Measurements from ENCODE around the gene JOSD2. TPM values are rescaled to one million over a fixed set of nuclear protein-coding genes. Genes with fewer than 3 reads are reported as not detected.

JOSD2 gene
- total and polyA plus RNA-seq, 2 donors (not counting 3 experiments of a cell fraction or from before 2014, with no cell fraction given): 37.4 to 62.8 TPM

- Histone ChIP-seq H3K36me3 (ENCODE audit: control insufficient read depth in 2 of 2, extremely low read depth in 1 of 2, insufficient read depth in 2 of 2, low read length in 2 of 2) (no peaks in the 10 kb centered on the region), H3K9me1 (replicated peaks; ENCODE audit: control insufficient read depth, extremely low read depth, insufficient read depth, low read length) (no peaks in the 10 kb centered on the region), H3K4me3 (replicated peaks in 1 of 3; ENCODE audit: insufficient read depth in 1 of 3, low read depth in 1 of 3, low read length in 3 of 3) (no peak overlapping the region), H2AFZ (ENCODE audit: low read depth, low read length) (no peak overlapping the region), H3K4me2 (ENCODE audit: insufficient read depth, low read length) (no peak overlapping the region), H3K79me2 (ENCODE audit: control insufficient read depth, insufficient read depth, low read length) (no peaks in the 10 kb centered on the region), H3K9ac (replicated peaks; ENCODE audit: extremely low read depth, insufficient read depth, low read length) (no peak overlapping the region), H4K20me1 (replicated peaks; ENCODE audit: control insufficient read depth, extremely low read depth, insufficient read depth, low read length) (no peaks in the 10 kb centered on the region), H3K27ac (ENCODE audit: insufficient read depth, low read depth, low read length) (no peak overlapping the region), H3K9me3 (replicated peaks; ENCODE audit: control insufficient read depth, insufficient read depth, low read length) (no peaks in the 10 kb centered on the region), H3K27me3 (ENCODE audit: control insufficient read depth in 2 of 2, insufficient read depth in 2 of 2, low read length in 2 of 2) (peaks cover 3 to 5% of the 10 kb centered on the region in 2 experiments), H3K4me1 (ENCODE audit: control insufficient read depth, extremely low read depth, insufficient read depth, low read length) (no peaks in the 10 kb centered on the region)
- BruUV-seq (replicated peaks): no TSS peak
- FAIRE-seq (no peak), DNase-seq (ENCODE audit: low read depth, low spot score) (no peak)
- dilution Hi-C loops (cut with MboI; ENCODE audit: extremely low pct_ligation_motif_present, low sequenced_read_pairs) (no loop called here), intact Hi-C loops (cut with micrococcal nuclease) (no loop called here)
- TF ChIP-seq, protein P1, sequence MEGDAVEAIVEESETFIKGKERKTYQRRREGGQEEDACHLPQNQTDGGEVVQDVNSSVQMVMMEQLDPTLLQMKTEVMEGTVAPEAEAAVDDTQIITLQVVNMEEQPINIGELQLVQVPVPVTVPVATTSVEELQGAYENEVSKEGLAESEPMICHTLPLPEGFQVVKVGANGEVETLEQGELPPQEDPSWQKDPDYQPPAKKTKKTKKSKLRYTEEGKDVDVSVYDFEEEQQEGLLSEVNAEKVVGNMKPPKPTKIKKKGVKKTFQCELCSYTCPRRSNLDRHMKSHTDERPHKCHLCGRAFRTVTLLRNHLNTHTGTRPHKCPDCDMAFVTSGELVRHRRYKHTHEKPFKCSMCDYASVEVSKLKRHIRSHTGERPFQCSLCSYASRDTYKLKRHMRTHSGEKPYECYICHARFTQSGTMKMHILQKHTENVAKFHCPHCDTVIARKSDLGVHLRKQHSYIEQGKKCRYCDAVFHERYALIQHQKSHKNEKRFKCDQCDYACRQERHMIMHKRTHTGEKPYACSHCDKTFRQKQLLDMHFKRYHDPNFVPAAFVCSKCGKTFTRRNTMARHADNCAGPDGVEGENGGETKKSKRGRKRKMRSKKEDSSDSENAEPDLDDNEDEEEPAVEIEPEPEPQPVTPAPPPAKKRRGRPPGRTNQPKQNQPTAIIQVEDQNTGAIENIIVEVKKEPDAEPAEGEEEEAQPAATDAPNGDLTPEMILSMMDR (IDR thresholded peaks at IDR 0.05; ENCODE audit: extremely low read depth in 1 of 2, insufficient read depth in 1 of 2, low read depth in 1 of 2, low read length in 2 of 2): no peak
- TF ChIP-seq POLR2AphosphoS5 (IDR thresholded peaks at IDR 0.05; ENCODE audit: insufficient read depth, low read depth, low read length) (no peak), FOS (IDR thresholded peaks at IDR 0.05; ENCODE audit: borderline replicate concordance, insufficient read depth, low read length) (no peak), GATA2 (IDR thresholded peaks at IDR 0.05; ENCODE audit: insufficient read depth, insufficient read length, low read depth, low read length) (no peak), MYC (IDR thresholded peaks at IDR 0.05; ENCODE audit: low read depth, low read length) (no peak)
- TF ChIP-seq, protein P2, sequence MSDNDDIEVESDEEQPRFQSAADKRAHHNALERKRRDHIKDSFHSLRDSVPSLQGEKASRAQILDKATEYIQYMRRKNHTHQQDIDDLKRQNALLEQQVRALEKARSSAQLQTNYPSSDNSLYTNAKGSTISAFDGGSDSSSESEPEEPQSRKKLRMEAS (IDR thresholded peaks at IDR 0.05; ENCODE audit: insufficient read depth, insufficient read length): no peak
- CTCF ChIA-PET: interaction anchor here (1.6 to 1.7 kb wide), 2 partner anchors 9 kb away, joined by 5 to 9 read pairs; no protein-coding TSS in a partner anchor
- POLR2A ChIA-PET: no interaction called here
These were observed 35.7 kb upstream of the JOSD2 start for GRCh38 chr19:50546527-50547221.

All from endothelial cell of umbilical vein (primary cell).